Stimulated activated CD4-positive, alpha-beta T cell treated with anti-CD3 and anti-CD28 coated beads, Interleukin-12 subunit alpha, Interleukin-12 subunit beta, amount 100 ng/mL, for 48 hours (primary cell): ENCODE data around the gene SLC1A3.

Experiments
- DNase-seq, 3 donors: peaks; one replicate each; pipeline ENCODE4 v3.0.0-alpha.2; 2020; ENCODE audit warnings: low read depth in 2 of 3, low spot score in 1 of 3

SLC1A3 gene

DNA sequence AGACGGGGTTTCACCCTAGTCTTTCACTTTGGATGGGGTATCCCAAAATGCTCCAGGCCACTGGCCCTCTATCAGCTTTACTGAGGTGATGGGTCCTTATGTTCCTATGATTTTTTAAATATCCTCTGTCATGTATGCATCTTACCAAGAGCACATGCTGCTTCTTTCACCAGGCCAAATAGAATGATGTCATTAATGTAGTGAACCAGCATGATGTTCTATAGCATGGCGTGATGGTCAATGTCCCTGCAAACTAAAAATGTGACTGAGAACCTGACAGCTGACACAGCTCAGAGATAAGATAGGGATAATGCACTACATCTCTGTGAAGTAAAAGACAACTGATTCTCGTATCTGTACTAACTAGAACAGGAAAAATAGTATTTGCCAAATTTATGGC is 103.6 kb downstream of the SLC1A3 start:
- DNase-seq, result no peak

DNA sequence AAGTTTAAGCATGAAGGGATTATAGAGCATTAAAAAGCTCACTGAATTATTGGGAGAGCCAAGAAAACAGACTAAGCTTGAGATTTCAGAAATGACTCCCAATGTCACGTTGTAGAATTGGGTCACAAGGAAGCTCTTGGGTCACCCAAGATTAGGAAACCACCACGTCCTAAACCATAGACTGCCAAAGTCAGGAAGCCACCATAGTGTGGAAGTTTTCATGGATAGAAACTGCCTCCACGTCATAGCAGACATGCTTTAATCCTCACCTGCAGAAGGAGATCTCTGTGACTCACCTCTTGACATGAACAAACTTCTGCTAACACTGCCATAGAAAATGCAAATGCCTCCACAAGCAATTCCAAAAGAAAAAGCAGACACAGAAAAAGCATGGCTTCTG is 106.3 kb downstream of the SLC1A3 start:
- no peak for DNase-seq

DNA sequence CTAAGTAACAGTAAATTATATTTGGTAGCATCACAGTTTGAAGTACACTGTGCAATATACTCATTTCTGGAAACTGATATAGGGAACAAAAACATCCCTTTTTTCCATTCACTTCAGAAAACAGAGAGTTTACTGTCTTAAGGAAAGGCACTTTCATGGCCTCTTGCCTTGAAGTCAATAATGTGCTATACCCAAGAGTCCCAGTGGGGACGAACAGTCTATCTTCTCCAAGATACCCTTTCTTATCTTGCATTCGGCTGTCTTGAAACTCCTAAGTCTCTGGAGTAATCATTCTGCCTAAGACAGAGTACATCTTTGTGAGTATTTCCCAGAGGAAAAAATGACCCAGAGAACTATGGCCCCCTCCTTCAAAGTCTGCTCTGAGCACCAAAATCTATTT is 107.1 kb downstream of the SLC1A3 start:
- DNase-seq, result no peak

DNA sequence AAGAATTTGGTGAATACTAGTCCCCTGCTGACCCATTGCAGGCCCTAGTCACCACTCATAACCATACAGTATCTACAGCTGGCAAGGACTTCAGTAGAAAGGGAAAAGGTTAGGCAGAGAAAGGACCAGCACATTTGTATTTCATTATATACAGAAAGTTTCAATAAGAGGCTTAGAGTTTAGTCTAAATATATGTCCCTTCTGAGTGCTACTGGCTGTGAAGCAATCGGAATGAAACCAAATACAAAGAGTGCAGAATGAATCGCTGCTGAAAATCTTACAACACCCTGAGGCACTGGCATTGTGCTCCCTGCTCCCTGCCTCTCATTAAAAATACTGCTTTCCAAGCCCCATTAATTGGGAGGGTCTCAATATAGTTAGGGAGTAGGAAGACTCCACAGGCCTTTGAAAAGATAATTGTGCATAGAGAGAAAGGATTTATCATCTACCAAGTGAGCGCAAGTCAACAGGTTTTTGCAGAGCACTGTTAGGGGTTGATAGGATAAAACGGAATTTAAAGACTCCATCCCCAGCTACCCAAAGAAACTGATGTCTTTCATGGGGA is 110.8 kb downstream of the SLC1A3 start:
- no peak for DNase-seq

DNA sequence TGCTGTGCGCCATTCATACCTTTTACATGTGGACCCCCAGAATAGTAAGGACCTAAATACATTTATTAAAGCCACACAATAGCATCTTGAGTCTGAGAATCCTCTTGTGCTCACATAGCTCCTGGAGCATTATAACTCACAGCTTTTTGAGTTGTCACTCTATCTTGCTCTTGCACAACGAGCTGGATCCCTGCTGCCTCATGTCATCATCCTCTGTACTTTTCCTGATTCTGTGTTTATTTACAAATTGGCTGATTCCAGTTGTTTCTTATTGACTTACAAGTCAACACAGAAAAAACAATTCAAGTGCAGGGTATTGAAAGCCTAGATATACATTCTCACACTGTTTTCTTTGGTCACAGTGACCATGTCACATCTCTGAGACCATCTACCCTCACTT is 112.9 kb downstream of the SLC1A3 start:
- no peak for DNase-seq

DNA sequence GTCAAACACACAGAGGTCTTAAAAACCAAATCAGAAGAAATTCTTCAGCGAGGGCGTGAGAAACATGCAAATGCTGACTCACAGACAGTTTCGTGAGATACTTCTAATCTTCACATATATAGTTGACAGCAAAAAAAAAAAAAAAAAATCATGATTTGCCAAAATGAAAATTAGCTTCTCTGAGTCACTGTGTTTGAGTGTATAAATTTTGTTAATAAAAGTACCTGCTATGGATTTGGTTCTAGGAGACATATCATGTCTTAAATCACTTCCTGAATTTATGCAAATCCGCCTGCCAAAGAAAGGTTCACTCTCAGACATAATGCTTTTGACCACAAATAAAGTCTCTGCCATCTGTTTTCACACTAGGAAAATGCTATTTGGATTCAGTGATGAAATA is 114.3 kb downstream of the SLC1A3 start:
- no peak for DNase-seq

DNA sequence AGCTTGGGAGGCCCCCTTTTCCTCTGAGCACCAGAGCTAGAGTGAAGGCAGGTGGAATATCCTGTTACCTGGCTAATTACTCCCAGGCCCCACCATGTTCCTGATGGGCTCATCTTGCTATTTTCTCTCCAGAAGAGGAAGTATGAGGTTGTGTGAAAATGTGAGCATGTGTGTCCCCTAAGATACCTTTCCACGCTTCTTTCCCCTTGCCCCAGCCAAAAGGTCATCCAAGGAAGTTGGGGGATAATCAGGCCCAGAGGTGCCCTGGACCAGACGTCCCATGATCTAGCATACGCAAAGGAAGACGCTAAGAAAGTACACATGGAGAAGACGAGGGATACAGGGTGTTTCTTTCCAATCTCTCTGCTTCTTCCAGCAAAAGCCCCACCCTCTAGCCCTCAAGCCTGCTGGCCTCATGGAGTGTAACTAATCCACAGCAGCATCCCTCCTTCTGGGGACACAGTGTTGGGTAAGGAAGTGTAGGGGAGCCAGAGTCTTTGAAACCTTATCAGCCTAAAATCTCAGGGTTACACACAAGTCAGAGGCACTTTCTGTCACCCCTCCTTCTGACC is 115.3 kb downstream of the SLC1A3 start:
- DNase-seq, result no peak

DNA sequence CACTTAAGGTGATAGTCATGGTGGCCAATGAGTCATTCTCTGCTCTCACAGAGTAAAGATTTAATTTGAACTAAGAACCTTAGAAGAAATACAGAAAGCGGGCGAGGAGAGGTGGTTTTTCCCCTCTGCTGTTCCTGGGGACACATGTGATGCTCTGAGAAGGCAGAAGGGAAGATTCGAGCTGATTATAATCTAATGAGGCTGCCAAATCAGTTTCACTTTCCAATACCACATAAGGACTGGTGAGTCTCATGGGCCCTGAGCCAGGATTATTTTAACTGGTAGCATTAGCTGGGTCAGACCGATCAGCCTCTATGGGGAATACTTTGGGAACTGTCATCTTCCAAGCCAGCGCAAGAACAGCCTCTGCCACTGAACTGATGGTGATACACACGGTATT is 116.5 kb downstream of the SLC1A3 start:
- no peak for DNase-seq

DNA sequence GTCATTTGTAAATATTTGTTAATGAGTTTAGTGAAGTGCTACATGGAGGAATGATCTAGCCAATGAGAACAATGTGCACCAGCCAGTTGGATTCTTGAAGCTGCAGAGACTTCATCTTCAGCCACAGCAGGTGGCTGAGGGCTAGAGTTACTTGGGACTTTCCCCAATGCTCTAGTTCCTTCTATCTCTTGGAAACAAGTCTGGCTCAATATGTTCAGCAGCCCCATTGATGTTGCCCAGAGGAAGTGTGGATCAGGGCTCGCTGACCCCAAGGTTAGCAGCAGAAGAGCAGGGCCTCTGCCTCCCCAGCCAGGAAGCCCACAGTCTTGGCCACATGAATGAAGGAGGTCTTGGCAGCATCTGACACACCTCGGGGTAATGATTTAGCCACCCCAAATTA is 117.5 kb downstream of the SLC1A3 start:
- DNase-seq, result no peak

DNA sequence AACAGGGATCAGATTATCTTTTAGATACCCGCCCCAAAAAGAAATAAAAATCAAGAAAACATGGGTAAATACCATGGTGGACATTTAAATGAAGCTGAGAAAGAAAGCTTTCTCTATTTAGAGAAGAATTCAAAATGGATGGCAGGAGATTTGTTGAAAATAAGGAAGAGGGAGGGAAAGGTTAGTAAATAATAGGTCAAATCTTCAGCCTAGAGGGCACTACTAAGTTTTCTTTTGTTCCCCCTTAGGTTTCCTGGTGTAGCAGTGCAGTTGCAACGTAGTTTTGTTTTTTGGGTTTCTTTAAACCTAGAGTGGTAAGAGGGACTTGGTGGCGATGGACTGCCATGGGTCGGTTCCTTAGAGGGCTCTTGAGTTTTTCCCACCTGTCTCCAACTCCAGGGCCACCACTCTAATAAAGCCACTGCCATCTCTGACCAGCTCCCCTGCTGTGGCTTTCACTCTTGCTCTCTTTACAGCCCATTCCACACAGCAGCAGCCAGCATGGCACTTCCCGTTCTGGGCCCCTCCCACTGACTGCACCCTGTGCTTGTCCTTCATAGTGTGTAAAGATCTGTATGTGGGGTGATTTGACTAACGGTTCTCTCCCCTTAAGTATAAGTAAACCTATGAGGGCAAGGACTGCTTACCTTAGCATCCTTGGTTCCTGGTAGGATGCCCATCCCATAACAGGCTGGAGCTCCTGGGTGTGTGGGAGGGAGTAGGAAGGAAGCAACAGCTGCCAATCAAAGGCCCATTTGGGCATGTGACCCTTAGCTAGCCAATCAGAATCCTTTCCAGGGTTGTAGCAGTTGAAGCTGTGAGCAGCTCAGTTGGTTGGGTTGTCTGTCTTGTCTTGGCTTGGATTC is 118.3 kb downstream of the SLC1A3 start:
- DNase-seq, result peak in 2 of 3 donors; percentile 14 to 22

DNA sequence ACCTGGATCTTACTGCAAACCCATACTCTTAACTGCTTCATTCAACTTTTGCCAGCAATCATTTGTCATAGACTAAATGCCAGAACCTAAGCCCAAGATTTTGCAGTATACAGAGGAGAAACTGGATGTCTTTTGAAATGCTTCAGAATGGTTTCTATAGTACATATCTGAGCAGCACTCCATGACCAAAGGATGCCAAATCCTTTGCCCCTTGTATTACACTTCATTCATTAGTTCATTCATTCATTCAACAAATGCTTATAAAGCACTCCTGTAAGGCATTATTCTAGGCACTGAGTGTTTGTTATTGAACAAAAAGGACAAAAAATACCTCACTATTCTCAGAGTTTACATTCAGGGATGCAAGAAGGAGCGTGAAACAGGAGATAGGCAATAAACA is 119.9 kb downstream of the SLC1A3 start:
- DNase-seq, result no peak

DNA sequence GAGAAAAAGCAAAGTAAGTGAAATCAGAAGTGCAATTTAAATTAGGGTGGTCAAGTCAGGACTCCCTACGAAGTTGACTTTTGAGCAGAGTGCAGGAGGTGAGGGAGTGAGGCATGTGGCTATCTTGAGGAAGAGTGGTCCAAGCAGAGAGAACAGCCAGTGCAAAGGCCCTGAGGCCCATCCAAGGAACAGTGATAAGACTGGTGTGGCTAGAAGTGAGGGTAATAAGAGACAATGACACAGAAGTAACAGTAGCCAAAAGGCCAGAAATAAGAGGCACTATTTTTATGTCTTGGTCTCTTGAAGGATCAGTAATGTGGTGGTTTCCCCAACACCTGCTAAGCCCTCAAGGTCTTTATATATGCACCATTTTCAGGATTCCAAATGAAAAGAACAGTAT is 120.4 kb downstream of the SLC1A3 start:
- DNase-seq, result no peak

DNA sequence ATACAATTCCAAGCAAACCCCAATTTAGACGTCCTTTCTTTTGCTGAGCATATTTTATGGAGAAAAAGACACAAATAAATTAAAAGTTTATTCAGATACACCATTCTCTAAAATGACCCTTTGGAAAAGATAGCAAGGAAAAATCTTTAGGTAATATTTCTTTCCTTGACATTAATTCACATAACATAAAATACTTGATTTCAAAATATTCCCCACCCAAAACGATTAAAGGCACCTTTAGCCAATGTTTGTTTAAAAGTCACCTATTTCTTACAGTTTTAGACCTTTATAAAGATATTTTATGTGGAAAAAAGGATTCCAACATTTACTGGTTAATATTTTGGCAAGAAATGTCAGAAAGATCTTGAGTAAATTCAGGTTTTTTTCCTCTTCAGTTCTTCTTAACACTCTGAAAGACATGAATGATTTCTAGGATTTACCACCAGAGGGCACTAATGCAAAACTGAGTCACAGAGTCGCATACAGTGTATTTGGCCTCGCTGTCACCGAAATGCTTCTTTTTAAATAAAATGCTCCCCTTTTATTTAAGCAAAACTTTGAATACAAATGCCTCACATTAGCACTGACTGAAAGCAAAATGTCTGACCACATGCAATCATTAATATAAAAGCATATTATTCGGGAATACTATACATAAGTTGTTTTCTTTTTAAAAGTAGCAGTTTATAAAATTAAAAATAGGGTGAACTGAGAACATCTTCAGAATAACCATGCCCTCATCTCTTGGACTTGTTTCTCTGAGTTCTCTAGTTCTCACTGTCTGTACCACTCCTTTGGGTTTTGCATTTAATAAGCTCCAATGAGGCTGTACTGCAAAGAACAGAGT is 122.5 kb downstream of the SLC1A3 start:
- peak in 1 of 3 donors; percentile 26 for DNase-seq

DNA sequence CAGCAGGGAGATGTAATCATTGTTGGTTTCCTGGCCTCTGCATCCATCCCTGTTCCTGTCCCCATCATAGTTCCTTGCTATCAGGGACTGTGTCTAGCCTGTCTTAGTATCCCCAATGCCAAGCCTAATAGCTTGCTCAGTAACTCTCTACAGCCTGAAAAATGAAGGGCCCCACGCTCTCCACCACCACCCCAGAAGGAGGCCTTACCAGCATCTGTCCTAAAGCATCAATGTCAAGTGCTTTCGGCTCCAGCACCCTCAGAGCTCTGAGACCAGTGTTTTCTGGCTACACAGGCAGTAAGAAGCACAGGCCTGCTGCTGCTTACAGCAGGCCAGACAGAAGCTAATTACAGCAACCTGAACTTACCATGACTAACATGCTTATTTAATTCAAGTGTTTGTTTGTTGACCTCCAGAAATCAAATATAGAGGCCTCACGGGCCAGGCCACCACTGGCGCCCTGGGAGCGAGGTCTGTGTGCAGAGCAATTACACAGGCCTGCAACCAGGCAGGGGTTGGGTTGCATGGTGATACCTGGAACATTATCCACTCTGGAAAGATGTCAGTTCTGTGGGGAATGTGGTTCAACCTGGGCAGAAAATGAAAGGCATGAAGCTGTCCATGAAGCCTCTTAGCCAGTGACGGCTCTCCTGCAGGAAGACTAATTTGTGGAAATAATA is 124.3 kb downstream of the SLC1A3 start:
- no peak for DNase-seq

DNA sequence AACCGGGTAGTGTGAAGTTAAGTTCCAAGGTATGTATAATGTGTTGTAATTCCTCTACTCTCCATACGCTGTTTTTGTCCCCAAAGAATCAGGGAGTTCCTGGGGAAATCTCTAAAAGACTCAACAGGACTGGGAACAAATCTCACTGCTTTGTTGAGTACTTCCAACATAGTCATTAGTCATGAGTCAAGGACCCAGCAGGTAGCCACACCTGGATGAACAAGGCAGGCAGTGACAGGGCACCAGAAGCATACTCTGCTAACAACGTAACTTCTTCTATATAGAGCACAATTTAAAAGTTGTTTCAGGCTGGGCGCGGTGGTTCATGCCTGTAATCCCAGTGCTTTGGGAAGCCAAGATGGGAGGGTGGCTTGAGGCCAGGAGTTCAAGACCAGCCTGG is 126.8 kb downstream of the SLC1A3 start:
- DNase-seq, result no peak

DNA sequence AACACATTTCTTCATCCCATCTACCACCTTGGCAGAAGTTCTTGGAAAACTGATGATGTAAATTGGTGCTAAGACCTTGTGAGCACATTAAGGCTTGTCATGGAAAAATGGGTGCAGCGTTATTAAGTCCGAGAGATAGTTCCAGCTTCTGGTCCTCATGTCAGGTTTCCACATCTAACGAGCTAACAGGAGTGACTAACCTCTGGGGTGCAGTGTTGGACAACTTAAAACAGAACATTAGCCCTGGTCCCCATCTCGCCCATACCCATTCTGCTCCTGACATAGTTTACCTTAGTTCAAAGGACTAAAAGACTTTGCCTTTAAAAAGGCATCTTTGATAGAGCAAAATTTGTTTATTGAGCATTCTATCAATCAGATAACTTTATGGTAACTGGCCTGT is 128.0 kb downstream of the SLC1A3 start:
- no peak for DNase-seq

DNA sequence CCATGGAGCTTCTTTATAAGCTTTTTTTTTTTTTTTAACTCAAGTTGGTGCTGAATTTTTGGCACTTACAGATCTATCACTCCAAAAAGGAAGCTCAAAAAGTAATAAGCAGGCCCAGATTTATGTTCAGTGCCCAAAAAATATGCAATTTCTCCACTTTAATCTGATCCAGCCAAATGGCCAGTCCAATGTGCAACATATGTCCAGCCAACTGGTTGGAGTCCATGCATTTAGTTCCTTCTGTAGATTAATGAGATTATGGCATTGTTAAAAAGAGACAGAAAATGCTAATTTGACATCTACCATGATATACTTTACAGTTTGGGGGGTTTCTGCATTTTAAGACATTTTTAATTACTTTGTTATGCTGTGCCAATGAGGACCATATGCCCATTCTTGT is 129.5 kb downstream of the SLC1A3 start:
- no peak for DNase-seq
